Panc1 (cell line): ENCODE measurements around the gene GALP.

Experiments used
- CTCF ChIP-seq: fragments of 450-650 bp; IDR thresholded peaks from 2 replicates; pipeline ENCODE4 v1.5.1; 2017; ENCODE audit warnings: mild to moderate bottlenecking
- SIN3A ChIP-seq: IDR thresholded peaks from 2 replicates; pipeline ENCODE4 v1.6.1; 2012; ENCODE audit warnings: low read depth, mild to moderate bottlenecking, low read length, moderate library complexity, borderline replicate concordance; ENCODE audit not compliant: insufficient read depth

GRCh38 chr19:56167064-56167578 lies 8.7 kb upstream of the GALP start:
- TF ChIP-seq CTCF (no peak), SIN3A (no peak)
